ELR (cell line): ENCODE measurements around the gene NPC2.
"Not testable (repeated sequence)": the region's sequence is repeated elsewhere in the genome, so short reads cannot be mapped to it uniquely, and the experiment has no call there.

Source experiments
- DNase-seq: peaks from one replicate; pipeline ENCODE4 v3.0.0-alpha.2; 2015; ENCODE audit warnings: low read depth

The NPC2 gene

DNA sequence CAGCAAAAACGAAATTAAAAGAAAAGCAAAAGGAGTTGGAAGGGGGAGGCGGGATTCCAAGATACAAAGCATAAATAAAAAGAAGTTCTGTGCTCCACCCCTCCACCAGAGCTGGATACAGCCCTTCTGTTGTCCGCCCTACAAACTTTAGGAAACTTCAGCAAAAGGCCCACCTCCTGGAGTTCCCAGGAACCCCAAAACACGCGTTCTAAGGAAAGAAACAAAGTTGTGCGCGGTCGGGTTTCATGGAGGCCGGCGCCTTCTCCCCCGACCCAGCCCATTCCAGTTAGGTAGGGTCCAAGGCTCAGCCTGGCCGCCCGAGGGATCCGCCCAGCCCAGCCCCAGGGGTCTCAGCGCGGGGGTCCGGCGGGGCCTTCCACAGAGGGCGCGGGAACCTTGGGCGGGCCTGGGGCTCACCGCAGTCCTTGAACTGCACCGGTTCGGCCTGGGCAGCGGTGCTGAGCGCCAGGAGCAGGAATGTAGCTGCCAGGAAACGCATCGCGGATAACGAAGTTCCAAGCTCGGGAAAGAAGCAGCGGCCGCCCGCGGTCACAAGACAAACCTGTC lies at the start of gene NPC2:
NPC2 (minus strand) TSS at position 530 of the 567 bp plus-strand sequence; CDS start at position 499, 31 bp downstream.
- peak; percentile 31 for DNase-seq

DNA sequence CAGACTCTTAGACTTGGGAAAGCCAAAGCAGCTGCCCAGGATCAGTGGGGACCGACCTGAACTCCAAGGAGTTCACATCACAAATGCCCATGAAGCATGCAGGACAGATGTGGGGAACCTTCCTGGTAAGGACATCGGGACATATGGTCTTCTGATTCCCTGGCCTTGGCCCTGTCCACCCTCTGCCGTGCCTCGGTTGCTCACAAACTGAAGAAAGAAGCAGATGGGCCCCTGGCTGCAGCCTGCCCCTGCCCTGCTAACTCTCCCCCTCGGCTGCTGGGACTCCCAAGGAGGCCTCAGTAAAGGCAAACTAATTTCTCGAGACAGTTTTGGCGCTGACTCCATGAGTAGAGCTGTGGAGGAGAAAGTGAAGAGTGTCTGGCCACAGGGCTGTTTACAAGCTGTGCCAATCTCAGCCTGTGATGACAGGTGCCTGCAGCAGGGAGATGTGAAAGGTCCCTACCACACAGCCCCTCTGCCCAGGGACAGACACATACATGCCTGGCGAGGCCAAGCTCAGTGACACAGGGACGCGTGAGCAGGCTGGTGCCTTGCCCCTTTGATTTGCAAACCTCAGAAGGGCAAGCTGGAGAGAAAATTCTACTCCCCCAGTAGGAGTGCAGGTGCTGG lies 49.1 kb upstream of the NPC2 start:
- DNase-seq = no peak

DNA sequence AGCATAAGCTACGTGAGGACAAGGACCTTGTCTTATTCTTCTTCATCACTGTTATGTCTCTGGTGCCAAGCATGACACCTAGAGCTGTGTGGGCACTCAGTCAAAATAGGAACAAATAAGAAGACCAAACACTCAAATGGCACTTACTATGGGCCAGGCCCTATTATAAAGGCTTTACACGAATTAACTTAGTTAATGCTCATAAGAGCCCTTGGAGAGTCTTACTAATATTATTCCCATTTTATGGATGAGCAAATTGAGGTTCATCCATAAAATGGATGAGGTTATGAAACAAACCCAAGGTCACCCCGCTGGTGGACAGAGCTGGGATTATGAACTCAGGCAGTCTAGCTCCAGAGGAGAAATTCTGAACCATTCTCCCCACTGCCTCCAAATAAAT lies 48.1 kb upstream of the NPC2 start:
- DNase-seq = no peak

DNA sequence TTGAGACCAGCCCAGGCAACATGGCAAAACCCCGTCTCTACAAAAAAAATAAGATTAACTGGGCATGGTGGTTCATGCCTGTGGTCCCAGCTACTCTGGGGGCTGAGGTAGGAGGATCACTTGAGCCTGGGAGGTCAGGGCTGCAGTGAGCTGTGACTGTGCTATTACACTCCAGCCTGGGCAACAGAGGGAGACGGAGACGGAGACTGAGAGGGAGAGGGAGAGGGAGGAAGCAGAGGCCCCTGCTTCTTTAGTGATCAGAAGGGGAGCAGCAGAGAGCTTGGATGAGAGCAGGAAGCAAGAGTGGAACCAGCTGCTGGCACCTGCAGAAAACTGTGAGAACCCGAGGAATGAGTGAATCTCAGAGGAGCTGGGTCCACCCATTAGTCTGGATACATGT lies 46.4 kb upstream of the NPC2 start:
- no peak for DNase-seq

DNA sequence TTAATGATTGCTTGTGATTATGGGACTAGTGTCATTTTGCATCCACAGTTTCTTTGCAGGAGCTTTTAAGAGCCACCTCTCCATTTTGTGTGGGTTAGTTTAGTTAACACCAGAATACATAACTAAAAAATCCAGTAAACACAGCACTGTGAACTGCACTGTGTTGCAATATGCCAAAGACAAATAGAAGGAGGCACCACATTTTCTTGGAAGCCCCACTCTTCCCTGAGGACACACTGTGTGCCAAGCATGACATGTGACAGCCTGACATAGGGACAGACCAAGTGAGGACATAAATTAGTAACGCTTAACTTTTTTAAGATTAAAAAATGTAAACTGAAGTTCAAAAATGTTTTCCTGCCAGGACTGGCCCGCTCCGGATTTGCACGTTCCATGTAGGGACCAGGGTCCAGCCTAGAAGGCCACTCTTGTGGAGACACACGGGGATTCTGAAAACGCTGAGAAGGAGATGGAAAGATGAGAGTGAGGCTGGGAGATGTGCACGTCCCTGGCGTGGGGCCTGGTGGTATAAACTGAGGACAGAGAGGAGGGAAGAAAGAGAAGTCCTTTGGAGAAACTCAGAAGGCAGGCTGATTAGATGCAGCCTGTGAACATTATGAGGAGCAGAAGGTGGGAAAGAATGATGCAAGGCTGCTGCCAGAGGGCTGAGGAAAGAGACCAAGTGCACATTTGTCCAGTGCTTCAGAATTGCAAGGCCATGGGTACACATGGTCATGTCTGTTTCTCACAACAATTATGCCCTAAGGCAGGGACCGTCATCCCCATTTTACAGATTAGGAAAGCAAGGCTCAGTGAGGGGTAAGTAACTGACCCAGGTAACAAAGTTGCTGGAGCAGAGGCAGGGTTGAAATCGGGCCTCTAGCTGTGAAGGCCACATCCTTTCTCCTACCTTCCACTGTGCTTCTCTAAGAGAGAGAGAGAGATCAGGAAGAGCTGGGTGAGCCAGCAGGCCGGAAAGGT lies 45.6 kb upstream of the NPC2 start:
- DNase-seq = no peak

DNA sequence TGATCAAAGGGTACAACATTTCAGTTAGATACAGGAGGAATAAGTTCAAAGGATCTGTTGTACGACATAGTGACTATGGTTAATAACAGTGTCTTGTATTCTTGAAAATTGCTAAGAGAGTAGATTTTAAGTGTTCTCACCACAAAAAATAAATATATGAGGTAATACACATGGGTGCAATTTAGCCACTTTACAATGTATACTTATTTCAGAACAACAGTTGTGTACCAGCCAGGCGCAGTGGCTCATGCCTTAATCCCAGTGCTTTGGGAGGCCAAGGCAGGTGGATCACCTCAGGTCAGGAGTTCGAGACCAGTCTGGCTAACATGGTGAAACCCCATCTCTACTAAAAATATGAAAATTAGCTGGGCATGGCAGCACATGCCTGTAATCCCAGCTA lies 43.2 kb upstream of the NPC2 start:
- not testable (repeated sequence) for DNase-seq

DNA sequence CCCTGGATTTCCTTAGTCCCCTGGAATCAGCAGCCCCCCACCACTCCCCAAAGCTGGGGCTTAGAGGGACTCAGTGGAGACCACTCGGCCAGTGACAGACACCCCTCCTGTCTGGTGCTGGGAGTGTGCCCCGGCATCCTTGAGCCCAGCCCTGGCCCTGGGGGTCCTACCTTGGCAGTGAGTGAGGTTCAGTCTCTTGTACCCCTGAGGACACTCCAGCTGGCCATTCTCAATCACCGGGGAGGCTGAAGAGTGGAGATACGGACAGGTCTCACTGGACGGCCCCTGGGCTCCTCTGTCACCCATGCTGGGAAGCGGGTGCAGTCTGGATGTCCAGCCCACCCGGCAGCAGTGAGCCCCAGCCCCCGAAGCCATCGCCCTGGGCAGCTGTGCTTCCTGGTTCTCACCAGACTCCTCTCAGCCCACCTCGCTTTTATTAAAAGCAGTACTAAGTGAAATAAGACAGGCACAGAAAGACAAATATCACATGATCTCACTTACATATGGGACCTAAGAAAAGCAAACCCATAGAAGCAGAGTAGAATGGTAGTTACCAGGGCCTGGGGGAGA lies 42.7 kb upstream of the NPC2 start:
- DNase-seq = no peak

DNA sequence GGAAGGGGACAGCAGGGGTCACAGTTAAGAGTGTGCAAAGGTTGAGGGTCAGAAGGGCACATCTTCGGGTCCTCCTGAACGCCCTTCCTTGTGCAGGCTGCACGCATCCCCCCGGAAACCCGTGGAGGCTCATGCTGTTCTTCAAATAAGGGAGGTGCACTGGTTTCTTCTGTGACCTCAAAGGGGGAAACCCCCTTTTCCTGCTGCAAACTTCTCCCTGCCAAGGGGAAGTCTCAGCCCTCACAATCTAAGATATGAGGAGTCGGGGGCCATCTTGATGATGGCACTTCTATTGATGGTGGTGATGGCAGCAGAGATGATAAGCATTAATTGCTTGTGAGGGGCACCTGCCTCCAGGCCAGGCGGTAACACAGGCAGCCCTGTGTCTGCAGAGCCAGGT lies 40.5 kb upstream of the NPC2 start:
- no peak for DNase-seq

DNA sequence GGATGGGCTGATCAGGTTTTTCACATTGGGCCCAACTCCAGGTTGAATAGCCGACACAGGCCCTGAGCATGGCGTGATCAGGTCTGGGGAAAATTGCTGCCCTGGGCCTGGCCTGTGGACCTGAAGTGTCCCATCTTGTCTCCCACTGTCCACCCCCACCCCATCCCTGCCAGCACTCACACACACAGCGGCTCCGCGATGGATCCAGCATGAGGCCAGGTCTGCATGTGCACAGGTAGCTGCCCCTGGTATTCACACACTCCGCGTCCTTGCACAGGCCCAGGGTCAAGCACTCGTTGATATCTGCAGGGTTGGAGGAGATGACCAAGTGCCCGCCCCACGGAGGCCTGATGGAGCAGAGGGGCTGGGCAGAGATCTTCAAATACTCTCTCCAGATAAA lies 39.1 kb upstream of the NPC2 start:
- no peak for DNase-seq

DNA sequence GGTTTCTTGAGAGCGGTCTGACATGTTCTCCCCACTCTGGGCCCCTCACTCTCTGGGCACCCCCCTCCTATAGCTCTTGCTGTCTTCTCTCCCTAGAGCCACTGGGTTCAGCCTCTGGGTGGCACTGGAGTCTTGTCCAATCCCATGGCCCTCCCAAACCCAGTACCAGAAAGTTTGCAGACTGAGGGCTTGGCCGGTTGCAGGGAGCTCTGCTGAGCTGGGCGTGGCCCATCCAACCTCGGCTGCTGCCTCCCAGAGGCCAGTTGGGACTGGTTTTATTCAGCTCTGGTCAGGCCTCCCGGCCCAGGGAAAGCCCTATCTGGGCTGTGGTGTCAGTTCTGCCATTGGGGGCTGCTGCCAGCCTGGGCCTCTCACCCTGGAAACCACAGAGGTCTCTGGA lies 38.4 kb upstream of the NPC2 start:
- peak; percentile 56 for DNase-seq

DNA sequence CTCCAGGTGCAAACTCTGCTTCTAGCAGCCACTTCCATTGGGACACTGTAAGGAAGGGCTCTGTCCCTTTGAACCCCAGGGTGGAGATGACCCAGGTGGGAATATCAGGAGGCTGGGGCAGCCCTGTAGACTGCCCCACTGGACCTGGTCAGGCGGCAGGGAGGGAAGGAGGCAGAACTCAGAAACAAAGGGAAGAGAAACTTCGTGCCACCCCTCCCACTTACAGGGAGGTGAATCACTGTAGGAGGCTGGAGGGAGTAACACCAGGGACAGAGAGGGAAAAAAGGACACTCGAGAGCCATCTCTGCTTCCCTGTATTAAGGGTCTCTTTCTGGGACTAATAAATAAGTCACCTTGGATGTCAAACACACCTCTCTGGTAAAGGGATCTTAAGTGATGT lies 37.9 kb upstream of the NPC2 start:
- no peak for DNase-seq

DNA sequence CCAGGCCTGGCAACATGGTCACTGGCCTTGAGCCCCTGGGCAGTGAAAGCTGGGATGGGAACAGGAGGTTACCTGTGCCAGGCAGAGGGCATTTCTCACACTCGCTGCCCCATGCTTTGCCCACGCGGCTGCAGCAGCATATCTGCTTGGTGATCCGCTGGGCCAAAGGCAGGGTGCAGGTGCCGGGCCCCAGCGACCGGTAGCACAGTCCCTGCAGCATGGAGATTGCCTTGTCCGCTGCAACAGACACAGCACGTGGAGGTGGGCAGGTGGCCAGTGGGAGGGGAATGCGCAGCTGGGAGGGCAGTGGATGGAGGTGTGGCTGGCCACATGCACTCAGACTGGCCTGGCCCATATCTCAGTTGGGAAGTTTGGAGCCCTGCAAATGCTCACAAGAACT lies 35.8 kb upstream of the NPC2 start:
- no peak for DNase-seq

DNA sequence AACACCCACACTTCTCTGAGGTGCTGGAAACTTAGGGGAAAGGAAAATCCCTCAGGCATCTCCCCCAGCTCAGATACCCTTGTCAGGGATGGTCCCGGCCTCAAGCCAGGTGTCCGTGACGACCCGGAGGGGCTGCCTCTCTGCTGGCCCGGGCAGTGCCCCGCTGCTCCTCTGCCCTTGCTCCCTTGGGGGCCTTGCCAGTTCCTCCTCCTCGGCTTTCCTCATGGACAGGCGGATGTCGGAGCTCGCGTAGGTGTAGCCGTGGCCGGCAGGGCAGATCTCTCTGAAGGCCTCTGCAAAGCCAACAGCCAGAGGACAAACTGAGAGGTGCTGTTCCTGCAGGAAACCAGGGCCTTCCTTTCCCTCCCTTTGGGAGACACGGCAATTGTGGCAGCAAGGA lies 35.3 kb upstream of the NPC2 start:
- DNase-seq = no peak

DNA sequence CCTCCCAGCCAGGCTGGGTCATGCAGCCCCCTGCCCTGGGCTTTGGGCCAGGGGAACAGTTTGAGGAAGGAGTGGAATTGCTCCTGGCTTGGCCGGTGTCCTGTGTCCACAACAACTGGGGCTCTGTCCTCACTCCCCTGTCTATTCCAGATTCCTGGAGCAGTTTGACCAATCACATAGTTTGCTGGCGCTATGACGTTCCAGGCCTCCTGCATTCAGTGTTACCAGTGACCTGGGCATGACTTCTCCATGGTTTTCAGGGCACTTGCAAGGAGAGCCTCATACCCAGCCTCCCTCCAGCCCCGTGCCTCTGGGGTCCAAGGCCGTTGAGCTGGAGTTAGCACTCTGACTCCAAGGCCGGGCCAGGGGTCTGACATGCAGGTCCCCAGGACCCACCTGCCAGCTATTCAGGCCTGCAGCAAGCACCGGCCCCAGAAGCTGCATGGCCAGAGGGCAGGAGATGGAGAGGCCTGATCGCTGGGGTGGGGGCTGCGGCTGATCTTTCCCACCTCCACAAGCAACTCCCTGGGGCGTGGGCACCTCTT lies 34.7 kb upstream of the NPC2 start:
- no peak for DNase-seq

DNA sequence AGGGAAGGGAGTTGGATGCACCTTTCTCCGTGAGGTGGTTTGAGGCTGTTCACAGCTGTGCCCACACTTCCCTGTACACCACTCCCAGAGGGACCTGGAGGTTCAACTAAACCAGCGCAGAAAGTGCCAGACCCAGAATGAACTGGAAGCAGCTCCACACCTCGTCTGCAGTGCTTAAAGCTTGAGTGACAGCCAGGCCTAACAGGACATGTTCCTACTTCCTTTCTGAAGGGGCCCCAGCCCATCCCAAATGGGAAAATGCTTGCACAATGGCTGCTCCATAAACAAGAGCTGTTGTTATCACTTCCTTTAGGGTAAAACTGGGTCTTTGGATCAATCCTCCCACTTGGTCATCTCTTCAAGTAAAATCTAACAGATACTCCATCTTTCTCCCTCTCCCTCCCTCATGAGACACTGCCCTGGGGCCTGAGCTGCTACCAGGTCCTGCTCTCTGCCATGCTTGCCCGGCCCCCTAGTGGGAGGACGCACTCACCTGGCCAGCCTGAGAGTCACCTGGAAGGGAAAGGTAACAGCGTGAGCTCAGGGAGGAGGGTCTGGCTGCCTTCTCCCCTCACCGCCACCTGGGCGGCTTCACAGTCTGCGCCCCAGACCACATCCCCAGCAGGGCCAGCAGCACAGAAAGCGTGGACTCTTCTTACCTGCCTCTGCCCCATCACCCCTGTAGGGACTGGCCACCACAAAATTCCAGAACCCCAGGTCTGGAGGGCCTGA lies 33.9 kb upstream of the NPC2 start:
- no peak for DNase-seq

DNA sequence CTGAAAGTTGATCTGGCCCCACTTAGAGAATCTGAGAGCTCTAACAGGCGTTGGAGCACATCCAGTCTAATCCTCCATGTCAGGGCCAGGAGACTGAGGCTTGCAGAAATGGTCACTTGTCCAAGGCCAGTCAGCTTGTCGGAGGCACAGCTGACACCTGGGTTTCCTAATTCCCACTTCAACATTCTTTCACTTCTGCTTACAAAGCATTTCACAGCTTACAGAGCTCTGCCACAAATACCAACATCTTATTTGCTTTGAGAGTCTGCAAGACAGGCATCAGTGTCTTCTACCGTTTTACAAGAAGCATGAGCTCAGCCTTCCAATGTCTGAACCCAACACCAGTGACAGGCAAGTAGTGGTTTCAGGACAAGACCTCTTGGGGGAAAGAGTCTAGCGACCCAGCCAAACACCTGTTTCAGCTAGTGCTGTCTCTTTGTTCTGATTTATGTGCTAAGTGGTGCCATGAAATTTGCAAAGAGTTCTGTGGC lies 32.3 kb upstream of the NPC2 start:
- no peak for DNase-seq

DNA sequence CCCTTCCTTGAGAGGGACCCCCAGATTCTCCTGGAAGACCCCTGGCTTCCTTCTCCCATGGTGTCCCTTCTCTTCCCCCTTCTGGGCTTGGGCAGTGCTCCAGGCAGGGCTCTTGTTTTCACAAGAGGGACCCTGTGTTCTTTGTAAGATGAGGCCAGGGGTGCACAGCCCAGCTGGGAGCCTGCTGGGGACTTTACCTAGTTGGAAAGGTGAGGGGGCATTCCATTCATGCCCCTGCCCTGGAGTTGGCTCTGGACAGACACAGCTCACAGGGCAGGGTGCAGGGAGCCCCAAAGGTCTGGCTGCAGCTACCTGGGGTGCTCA lies 31.7 kb upstream of the NPC2 start:
- DNase-seq = no peak

DNA sequence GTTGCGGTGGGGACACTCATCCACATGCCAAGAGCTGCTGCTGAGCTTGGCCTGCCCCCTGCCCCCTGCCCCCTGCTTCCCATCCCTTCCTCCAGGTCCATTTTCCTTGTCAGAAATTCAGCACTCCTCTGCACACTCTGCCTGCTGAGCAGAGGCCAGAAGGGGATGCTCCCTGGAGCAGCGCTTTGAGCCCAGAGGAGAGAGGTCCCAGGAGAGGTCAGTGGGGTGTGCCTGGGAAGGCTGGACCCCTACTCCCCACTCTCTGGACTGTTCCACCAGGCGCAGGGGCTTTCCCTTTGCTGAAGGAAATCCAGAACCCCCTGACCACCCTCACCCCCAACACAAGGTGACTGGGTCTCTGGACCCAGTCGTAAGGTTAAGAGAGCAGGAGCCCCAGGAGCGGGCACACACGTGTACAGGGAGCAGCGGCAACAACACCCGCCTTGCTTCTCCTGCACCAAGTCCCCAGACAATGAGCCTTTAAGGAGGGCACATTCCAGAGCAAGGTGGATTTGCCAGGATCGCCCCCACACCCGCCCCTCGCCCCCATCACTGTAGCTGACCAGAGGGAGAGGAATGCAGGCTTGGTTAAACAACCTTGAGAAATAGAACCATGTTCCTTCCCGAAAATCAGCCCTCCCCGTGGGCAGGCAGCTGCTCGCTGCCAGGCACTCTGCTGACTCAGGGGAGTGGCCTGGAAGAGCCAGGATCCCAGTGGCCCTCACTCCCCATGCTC lies 31.1 kb upstream of the NPC2 start:
- no peak for DNase-seq

DNA sequence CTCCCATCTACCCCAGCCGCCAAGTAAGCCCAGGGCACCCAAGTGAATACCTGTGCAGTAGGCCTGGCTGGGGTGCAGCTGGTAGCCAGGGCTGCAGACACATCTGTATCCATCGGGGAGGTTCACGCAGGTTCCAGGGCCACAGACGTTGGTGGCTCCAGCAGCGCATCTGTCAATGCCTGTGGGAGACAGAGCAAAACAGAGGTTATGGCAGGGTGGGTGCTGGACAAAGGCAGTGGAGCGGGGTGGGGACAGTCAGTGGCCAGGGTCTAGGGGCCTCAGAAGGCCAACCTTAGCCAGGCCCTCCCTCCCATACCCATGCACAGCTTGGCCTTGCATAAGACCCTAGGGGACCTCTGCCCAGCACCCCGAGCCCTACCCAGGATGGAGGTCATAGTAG lies 29.6 kb upstream of the NPC2 start:
- DNase-seq = no peak

DNA sequence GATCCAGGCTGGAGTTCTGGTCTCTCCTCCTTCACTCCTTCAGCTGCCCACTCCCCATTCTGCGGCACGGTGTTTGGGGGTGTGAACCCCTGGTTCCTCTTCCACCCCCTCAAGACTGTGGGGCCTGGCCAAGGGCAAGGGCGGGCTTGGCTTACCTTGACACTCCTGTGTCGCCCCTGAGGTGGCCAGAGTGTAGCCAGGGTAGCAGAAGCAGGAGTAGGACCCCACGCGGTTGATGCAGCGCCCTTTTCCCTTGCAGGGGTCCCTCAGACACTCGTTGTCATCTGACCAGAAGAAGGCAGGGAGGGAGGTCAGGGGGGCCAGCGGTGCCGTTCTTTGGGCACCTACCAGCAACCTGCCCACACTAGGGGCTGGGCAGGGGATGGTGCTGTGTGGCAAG lies 28.7 kb upstream of the NPC2 start:
- no peak for DNase-seq
